ENCODE measurements around the gene ATP8B1.

DNA sequence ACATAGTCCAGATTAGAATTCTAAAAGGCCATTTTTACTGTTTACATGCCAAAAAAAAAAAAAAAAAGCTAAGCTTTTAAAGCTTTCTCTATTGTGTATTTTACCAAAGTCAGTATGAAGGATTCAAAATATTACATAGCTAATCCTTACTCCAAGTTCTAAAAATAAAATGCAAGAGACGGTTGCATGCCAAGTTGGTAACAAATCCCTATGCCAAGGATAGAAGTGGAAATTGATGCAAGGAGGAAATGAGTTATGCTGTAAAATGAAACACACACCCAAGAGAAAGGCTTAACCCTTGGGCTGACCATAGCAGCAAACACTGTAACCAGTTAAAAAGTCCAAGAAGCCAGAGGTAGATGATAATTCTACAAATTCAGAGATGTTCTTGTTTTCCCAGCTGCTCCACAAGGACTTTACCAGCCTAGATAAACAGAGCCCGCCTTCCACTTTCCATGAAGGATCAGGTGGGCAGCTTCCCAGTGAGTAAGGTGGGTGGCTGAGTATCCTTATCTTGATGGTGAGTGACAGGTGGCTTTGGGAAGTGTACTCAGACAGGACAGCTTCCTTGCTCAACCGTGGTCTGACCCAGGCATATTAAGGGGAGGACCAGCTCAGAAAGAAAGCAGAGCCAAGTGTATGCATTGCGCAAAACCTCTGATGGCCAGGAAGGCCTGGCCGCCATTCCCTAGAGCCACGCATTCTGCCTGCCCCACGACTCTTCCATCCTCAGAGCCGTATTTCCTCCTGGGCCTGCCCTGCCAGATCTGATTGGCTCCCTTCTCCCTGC, 34.4 kb downstream of the ATP8B1 start:
- TF ChIP-seq, protein P1, sequence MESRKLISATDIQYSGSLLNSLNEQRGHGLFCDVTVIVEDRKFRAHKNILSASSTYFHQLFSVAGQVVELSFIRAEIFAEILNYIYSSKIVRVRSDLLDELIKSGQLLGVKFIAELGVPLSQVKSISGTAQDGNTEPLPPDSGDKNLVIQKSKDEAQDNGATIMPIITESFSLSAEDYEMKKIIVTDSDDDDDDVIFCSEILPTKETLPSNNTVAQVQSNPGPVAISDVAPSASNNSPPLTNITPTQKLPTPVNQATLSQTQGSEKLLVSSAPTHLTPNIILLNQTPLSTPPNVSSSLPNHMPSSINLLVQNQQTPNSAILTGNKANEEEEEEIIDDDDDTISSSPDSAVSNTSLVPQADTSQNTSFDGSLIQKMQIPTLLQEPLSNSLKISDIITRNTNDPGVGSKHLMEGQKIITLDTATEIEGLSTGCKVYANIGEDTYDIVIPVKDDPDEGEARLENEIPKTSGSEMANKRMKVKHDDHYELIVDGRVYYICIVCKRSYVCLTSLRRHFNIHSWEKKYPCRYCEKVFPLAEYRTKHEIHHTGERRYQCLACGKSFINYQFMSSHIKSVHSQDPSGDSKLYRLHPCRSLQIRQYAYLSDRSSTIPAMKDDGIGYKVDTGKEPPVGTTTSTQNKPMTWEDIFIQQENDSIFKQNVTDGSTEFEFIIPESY (IDR thresholded peaks at IDR 0.05): no peak
- TF ChIP-seq CTCF (IDR thresholded peaks at IDR 0.05; ENCODE audit: low read depth, low read length, missing input control) (no peak), YY1 (IDR thresholded peaks at IDR 0.05) (no peak), ATF3 (IDR thresholded peaks at IDR 0.05) (no peak), EGR1 (IDR thresholded peaks at IDR 0.05; ENCODE audit: low read depth in 2 of 2) (no peak), RAD21 (IDR thresholded peaks at IDR 0.05) (no peak), FOXA1 (IDR thresholded peaks at IDR 0.05) (no peak), TAF1 (conservative IDR thresholded peaks at IDR 0.05) (no peak), FOXA2 (IDR thresholded peaks at IDR 0.05) (no peak), REST (IDR thresholded peaks at IDR 0.05) (no peak), JUND (IDR thresholded peaks at IDR 0.05) (no peak), SP1 (IDR thresholded peaks at IDR 0.05) (no peak), GABPA (IDR thresholded peaks at IDR 0.05 in 1 of 2, conservative IDR thresholded peaks at IDR 0.05 in 1 of 2) (no peak)
- TF ChIP-seq, protein P2, sequence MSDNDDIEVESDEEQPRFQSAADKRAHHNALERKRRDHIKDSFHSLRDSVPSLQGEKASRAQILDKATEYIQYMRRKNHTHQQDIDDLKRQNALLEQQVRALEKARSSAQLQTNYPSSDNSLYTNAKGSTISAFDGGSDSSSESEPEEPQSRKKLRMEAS (IDR thresholded peaks at IDR 0.05): no peak

Data from liver (tissue), 3 donors.